Right atrium auricular region (tissue), 2 donors: ENCODE results near the gene HMGN3. TPM values are rescaled to one million over a fixed set of nuclear protein-coding genes. Genes with fewer than 3 reads are reported as not detected.
"Not testable (repeated sequence)": the region's sequence is repeated elsewhere in the genome, so short reads cannot be mapped to it uniquely, and the experiment has no call there.

Source experiments
- DNase-seq: peaks from one replicate; pipeline ENCODE4 v3.0.0-alpha.2; 2019; ENCODE audit warnings: low spot score
- H3K27ac ChIP-seq, 2 donors: fragments of 200-600 bp; sonication (generic); 1 replicate in 1 of 2; 2 replicates in 1 of 2; pipeline ENCODE4 v1.5.1; 2016 to 2019
- H3K27me3 ChIP-seq, 2 donors: fragments of 200-600 bp; sonication (generic); one replicate each; pipeline versions ENCODE4 v1.5.1 to v1.6.0; 2017 to 2019
- H3K36me3 ChIP-seq: fragments of 200-600 bp; sonication (generic); one replicate; pipeline ENCODE4 v1.5.1; 2016
- H3K4me1 ChIP-seq, 2 donors: fragments of 200-600 bp; sonication (generic); one replicate each; pipeline versions ENCODE4 v1.5.1 to v1.6.0; 2017 to 2019
- H3K4me3 ChIP-seq, 2 donors: fragments of 200-600 bp; sonication (generic); 1 replicate in 1 of 2; 2 replicates in 1 of 2; pipeline ENCODE4 v1.5.1; 2017 to 2019; ENCODE audit warnings: mild to moderate bottlenecking in 1 of 2, moderate library complexity in 1 of 2
- H3K9me3 ChIP-seq, 2 donors: fragments of 200-600 bp; sonication (generic); one replicate each; pipeline ENCODE4 v1.5.1; 2019
- total RNA-seq, 2 donors: library from RNA; depleted of rRNA; stranded (reverse); fragments of >200 nt; gene quantifications; one replicate each; pipeline ENCODE4 v1.1.0, GENCODE V29; 2016
- TF ChIP-seq, protein P1 (sequence below), 2 donors: fragments of 200-600 bp; sonication (generic); IDR thresholded peaks; one replicate each; pipeline ENCODE4 v1.5.1; 2019; ENCODE audit warnings: antibody characterized with exemption in 2 of 2

HMGN3 gene
- total RNA-seq, 2 donors from 2014 or later, result 77.0 to 152 TPM

GRCh38 chr6:79266051-79266450, 31.6 kb upstream of the HMGN3 start:
- Histone ChIP-seq H3K4me1 (peaks cover 0 to 12% of the 10 kb centered on the region in 2 donors), H3K4me3 (no peak overlapping the region), H3K9me3 (no peaks in the 10 kb centered on the region), H3K36me3 (no peaks in the 10 kb centered on the region), H3K27me3 (no peaks in the 10 kb centered on the region), H3K27ac (no peak overlapping the region)
- no peak for DNase-seq
- TF ChIP-seq, protein P1, sequence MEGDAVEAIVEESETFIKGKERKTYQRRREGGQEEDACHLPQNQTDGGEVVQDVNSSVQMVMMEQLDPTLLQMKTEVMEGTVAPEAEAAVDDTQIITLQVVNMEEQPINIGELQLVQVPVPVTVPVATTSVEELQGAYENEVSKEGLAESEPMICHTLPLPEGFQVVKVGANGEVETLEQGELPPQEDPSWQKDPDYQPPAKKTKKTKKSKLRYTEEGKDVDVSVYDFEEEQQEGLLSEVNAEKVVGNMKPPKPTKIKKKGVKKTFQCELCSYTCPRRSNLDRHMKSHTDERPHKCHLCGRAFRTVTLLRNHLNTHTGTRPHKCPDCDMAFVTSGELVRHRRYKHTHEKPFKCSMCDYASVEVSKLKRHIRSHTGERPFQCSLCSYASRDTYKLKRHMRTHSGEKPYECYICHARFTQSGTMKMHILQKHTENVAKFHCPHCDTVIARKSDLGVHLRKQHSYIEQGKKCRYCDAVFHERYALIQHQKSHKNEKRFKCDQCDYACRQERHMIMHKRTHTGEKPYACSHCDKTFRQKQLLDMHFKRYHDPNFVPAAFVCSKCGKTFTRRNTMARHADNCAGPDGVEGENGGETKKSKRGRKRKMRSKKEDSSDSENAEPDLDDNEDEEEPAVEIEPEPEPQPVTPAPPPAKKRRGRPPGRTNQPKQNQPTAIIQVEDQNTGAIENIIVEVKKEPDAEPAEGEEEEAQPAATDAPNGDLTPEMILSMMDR (IDR thresholded peaks at IDR 0.05), result no peak

DNA sequence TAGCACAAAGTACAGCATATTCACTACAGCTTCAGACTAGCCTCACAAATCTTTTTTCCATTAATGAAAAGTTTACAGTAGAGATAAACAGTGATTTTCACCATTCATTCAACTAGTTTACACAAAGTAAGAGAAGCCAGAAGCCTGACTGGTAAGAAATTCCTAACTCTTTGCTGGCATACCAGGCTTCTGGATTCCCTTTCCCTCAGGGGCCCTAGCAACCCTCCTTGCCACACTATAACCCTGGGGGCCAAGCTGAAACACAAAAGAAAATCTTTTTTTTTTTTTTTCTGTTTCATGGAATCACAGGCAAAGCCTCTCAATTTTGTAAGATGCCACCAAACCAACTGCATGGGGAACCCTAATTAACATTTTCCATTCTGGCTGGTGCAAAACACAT, 28.9 kb upstream of the HMGN3 start:
- Histone ChIP-seq H3K27me3 (no peaks in the 10 kb centered on the region), H3K4me1 (no peaks in the 10 kb centered on the region), H3K27ac (no peak overlapping the region), H3K36me3 (no peaks in the 10 kb centered on the region), H3K9me3 (peaks cover 0 to 10% of the 10 kb centered on the region in 2 donors), H3K4me3 (no peak overlapping the region)
- no peak for DNase-seq
- TF ChIP-seq, protein P1 (IDR thresholded peaks at IDR 0.05), result no peak

DNA sequence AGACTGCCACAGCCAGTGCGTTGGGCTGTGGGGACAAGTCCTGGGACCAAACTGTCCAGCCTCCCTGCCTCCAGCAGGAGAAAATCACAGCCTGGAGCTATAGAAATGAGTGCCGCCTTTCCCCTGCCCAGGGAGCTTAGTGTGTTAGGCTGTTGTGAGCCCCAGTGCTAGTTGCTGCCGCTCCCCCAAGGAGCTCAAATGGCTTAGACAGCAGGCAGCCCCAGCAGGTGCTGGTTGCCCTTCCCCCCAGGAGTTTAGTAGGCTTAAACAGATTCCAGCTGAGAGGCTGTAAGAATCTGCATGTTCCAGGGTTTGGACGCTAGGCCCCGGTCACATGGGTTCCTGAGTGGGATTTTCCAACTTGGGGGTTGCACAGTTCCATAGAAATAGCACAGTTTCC, 27.2 kb upstream of the HMGN3 start:
- peaks cover 0 to 10% of the 10 kb centered on the region in 2 donors for H3K9me3 ChIP-seq
- no peak overlapping the region for H3K27ac ChIP-seq
- H3K4me1 ChIP-seq, result no peaks in the 10 kb centered on the region
- no peak for DNase-seq
- no peaks in the 10 kb centered on the region for H3K27me3 ChIP-seq
- no peaks in the 10 kb centered on the region for H3K36me3 ChIP-seq
- H3K4me3 ChIP-seq, result no peak overlapping the region
- TF ChIP-seq, protein P1 (IDR thresholded peaks at IDR 0.05), result no peak

DNA sequence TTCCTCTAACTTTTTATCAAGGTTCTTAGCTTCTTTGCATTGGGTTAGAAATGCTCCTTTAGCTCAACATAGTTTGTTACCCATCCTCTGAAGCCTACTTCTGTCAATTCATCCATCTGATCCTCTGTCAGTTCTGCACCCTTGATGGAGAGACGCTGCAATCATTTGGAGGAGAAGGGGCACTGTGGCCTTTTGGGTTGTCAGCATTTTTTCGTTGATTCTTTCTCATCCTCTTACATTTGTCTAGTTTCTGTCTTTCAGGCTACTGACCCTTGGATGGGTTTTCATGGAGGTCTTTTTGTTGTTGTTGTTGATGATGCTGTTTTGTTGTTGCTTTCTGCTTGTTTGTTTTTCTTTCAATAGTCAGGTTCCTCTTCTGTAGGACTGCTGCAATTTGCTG, 26.3 kb upstream of the HMGN3 start:
- Histone ChIP-seq H3K4me1 (no peaks in the 10 kb centered on the region), H3K36me3 (no peaks in the 10 kb centered on the region), H3K4me3 (no peak overlapping the region), H3K27ac (no peak overlapping the region), H3K27me3 (no peaks in the 10 kb centered on the region), H3K9me3 (peaks cover 0 to 10% of the 10 kb centered on the region in 2 donors)
- DNase-seq, result no peak
- TF ChIP-seq, protein P1 (IDR thresholded peaks at IDR 0.05), result no peak

GRCh38 chr6:79257381-79258205, 23.1 kb upstream of the HMGN3 start:
- no peak overlapping the region for H3K4me3 ChIP-seq
- peaks cover 0 to 10% of the 10 kb centered on the region in 2 donors for H3K9me3 ChIP-seq
- no peak overlapping the region for H3K27ac ChIP-seq
- H3K4me1 ChIP-seq, result no peaks in the 10 kb centered on the region
- no peaks in the 10 kb centered on the region for H3K36me3 ChIP-seq
- TF ChIP-seq, protein P1 (IDR thresholded peaks at IDR 0.05), result no peak
- no peaks in the 10 kb centered on the region for H3K27me3 ChIP-seq
- DNase-seq, result no peak

GRCh38 chr6:79256770-79257169, 22.3 kb upstream of the HMGN3 start:
- H3K27me3 ChIP-seq, H3K4me3 ChIP-seq, H3K4me1 ChIP-seq, H3K27ac ChIP-seq, DNase-seq, H3K36me3 ChIP-seq: not testable (repeated sequence)
- H3K9me3 ChIP-seq, result peaks cover 0 to 10% of the 10 kb centered on the region in 2 donors

DNA sequence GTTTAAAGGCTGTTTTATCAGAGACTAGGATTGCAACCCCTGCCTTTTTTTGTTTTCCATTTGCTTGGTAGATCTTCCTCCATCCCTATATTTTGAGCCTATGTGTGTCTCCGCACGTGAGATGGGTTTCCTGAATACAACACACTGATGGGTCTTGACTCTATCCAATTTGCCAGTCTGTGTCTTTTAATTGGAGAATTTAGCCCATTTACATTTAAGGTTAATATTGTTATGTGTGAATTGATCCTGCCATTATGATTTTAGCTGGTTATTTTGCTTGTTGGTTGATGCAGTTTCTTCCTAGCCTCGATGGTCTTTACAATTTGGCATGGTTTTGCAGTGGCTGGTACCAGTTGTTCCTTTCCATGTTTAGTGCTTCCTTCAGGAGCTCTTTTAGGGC, 20.6 kb upstream of the HMGN3 start:
- not testable (repeated sequence) for H3K4me3 ChIP-seq, H3K27ac ChIP-seq, H3K36me3 ChIP-seq, H3K9me3 ChIP-seq, H3K4me1 ChIP-seq, DNase-seq, H3K27me3 ChIP-seq
